Endothelial cell of umbilical vein (primary cell): ENCODE measurements around the gene KCNJ16. TPM values are rescaled to one million over a fixed set of nuclear protein-coding genes. Genes with fewer than 3 reads are reported as not detected.

ENCODE experiments used
- BruUV-seq: library from RNA; stranded (reverse); fragments of 400-500 nt; replicated peaks from 2 replicates; lab custom pipeline; 2021; lab: Mats Ljungman, UMichigan
- CTCF ChIA-PET: fragments of 300-600, 350-600 bp; sonication (Branson Sonifier 250); formaldehyde crosslinking; loops from one replicate; lab custom pipeline; 2021; ENCODE audit warnings: antibody characterized with exemption, inconsistent platforms; lab: Charles Lee
- POLR2A ChIA-PET: fragments of 300-600, 350-600 bp; sonication (Branson Sonifier 250); formaldehyde crosslinking; loops from one replicate; lab custom pipeline; 2021; ENCODE audit warnings: antibody characterized with exemption, inconsistent platforms; lab: Charles Lee
- DNase-seq: peaks from one replicate; pipeline ENCODE4 v3.0.0-alpha.2; 2011; ENCODE audit warnings: low read depth, low spot score
- FAIRE-seq: peaks from 2 replicates; lab custom pipeline; 2011; peaks lifted over from hg19 to GRCh38; lab: Jason Lieb, UNC
- H2AFZ ChIP-seq: 2 replicates; pipeline ENCODE4 v1.6.0; 2012; ENCODE audit warnings: low read depth, low read length, control low read depth, inconsistent platforms
- H3K27ac ChIP-seq: 2 replicates; pipeline ENCODE4 v1.5.1; 2011; ENCODE audit warnings: low read depth, mild to moderate bottlenecking, control low read depth, low read length, moderate library complexity; ENCODE audit not compliant: insufficient read depth
- H3K27me3 ChIP-seq, 2 experiments: 2 replicates each; pipeline versions ENCODE4 v1.6.0 to v1.6.1; 2011; ENCODE audit warnings: low read length in 2 of 2, mixed read lengths in 1 of 2; ENCODE audit not compliant: control insufficient read depth in 2 of 2, insufficient read depth in 2 of 2
- H3K36me3 ChIP-seq, 2 experiments: 2 replicates in 1 of 2; 3 replicates in 1 of 2; pipeline ENCODE4 v1.5.1; 2011; ENCODE audit warnings: low read length in 2 of 2, mild to moderate bottlenecking in 1 of 2, moderate library complexity in 1 of 2; ENCODE audit not compliant: control insufficient read depth in 2 of 2, insufficient read depth in 2 of 2; ENCODE audit errors: extremely low read depth in 1 of 2
- H3K4me1 ChIP-seq: 3 replicates; pipeline ENCODE4 v1.5.1; 2011; ENCODE audit warnings: mild to moderate bottlenecking, low read length; ENCODE audit not compliant: control insufficient read depth, insufficient read depth; ENCODE audit errors: extremely low read depth
- H3K4me2 ChIP-seq: 2 replicates; pipeline ENCODE4 v1.6.1; 2011; ENCODE audit warnings: low read length, control low read depth, mixed read lengths; ENCODE audit not compliant: insufficient read depth
- H3K4me3 ChIP-seq, 3 experiments: fragments of 200-600 bp in 1 of 3; sonication (generic), shearing (Covaris generic) in 1 of 3; replicated peaks in 1 of 3; 2 replicates each; pipeline ENCODE4 v1.5.1; 2011 to 2016; ENCODE audit warnings: control low read depth in 3 of 3, low read length in 3 of 3, mild to moderate bottlenecking in 2 of 3, inconsistent platforms in 1 of 3, low read depth in 1 of 3, moderate library complexity in 1 of 3; ENCODE audit not compliant: insufficient read depth in 1 of 3
- H3K79me2 ChIP-seq: 2 replicates; pipeline ENCODE4 v1.6.0; 2012; ENCODE audit warnings: low read length, inconsistent platforms; ENCODE audit not compliant: control insufficient read depth, insufficient read depth
- H3K9ac ChIP-seq: replicated peaks from 2 replicates; pipeline ENCODE3; 2011; ENCODE audit warnings: low read length, control low read depth; ENCODE audit not compliant: insufficient read depth; ENCODE audit errors: extremely low read depth
- H3K9me1 ChIP-seq: replicated peaks from 3 replicates; pipeline ENCODE4 v1.6.0; 2011; ENCODE audit warnings: mild to moderate bottlenecking, low read length; ENCODE audit not compliant: control insufficient read depth, insufficient read depth; ENCODE audit errors: extremely low read depth
- H3K9me3 ChIP-seq: replicated peaks from 2 replicates; pipeline ENCODE4 v1.5.1; 2012; ENCODE audit warnings: low read length, inconsistent platforms; ENCODE audit not compliant: control insufficient read depth, insufficient read depth
- H4K20me1 ChIP-seq: replicated peaks from 2 replicates; pipeline ENCODE3; 2011; ENCODE audit warnings: mild to moderate bottlenecking, low read length; ENCODE audit not compliant: control insufficient read depth, insufficient read depth; ENCODE audit errors: extremely low read depth
- CTCF ChIP-seq, 2 donors: IDR thresholded peaks; 1 replicate in 1 of 2; 2 replicates in 1 of 2; pipeline ENCODE4 v1.5.1; 2011; ENCODE audit warnings: low read length in 2 of 2, mild to moderate bottlenecking in 2 of 2, moderate library complexity in 2 of 2, control low read depth in 1 of 2, inconsistent platforms in 1 of 2, low read depth in 1 of 2; ENCODE audit not compliant: insufficient read depth in 1 of 2; ENCODE audit errors: extremely low read depth in 1 of 2
- EZH2 ChIP-seq: IDR thresholded peaks from 2 replicates; pipeline ENCODE4 v1.6.1; 2012; ENCODE audit warnings: borderline replicate concordance, low read depth, mild to moderate bottlenecking, moderate library complexity, low read length, inconsistent platforms; ENCODE audit not compliant: severe bottlenecking
- FOS ChIP-seq: IDR thresholded peaks from 2 replicates; pipeline ENCODE4 v1.6.1; 2011; ENCODE audit warnings: mild to moderate bottlenecking, low read length, moderate library complexity, borderline replicate concordance; ENCODE audit not compliant: insufficient read depth
- GATA2 ChIP-seq: IDR thresholded peaks from 2 replicates; pipeline ENCODE4 v1.7.0; 2011; ENCODE audit warnings: low read depth, mild to moderate bottlenecking, moderate library complexity, mixed read lengths, low read length; ENCODE audit not compliant: insufficient read length, insufficient read depth
- JUN ChIP-seq: IDR thresholded peaks from 2 replicates; pipeline ENCODE4 v1.6.1; 2011; ENCODE audit warnings: borderline replicate concordance, low read depth; ENCODE audit not compliant: insufficient read length, insufficient read depth
- MAX ChIP-seq: IDR thresholded peaks from 2 replicates; pipeline ENCODE4 v1.6.1; 2011; ENCODE audit not compliant: insufficient read depth, insufficient read length
- POLR2A ChIP-seq: IDR thresholded peaks from 2 replicates; pipeline ENCODE4 v1.6.1; 2012; ENCODE audit warnings: low read depth, mild to moderate bottlenecking, control low read depth, low read length
- POLR2AphosphoS5 ChIP-seq: IDR thresholded peaks from 2 replicates; pipeline ENCODE4 v1.6.1; 2012; ENCODE audit warnings: low read depth, mild to moderate bottlenecking, control low read depth, low read length, moderate library complexity; ENCODE audit not compliant: insufficient read depth
- dilution Hi-C: fragments of 300-500 bp; cut with MboI; formaldehyde crosslinking; loops from one replicate; pipeline ENCODE4 v1.15.0; 2019; ENCODE audit warnings: low sequenced_read_pairs; ENCODE audit not compliant: extremely low pct_ligation_motif_present
- intact Hi-C: fragments of 100-400 bp; cut with micrococcal nuclease; formaldehyde crosslinking; loops from one replicate; pipeline ENCODE4 v1.10.0; 2022
- polyA plus RNA-seq, 4 experiments: library from polyadenylated mRNA; depleted of rRNA in 3 of 4; stranded (reverse) in 3 of 4; unstranded in 1 of 4; fragments of >200 nt; gene quantifications; 2 replicates each; pipeline versions ENCODE4 v1.2.1 to v1.2.3, GENCODE V29; 2011 to 2012; ENCODE audit warnings: missing spikeins in 1 of 4
- total RNA-seq: library from RNA; stranded (reverse); gene quantifications from 2 replicates; pipeline ENCODE4 v1.2.3, GENCODE V29; 2021

Gene KCNJ16
- total and polyA plus RNA-seq, 2 donors (not counting 3 experiments of a cell fraction or from before 2014, with no cell fraction given): 0.07 TPM; not detected in 1

- no TSS peak for BruUV-seq
- intact Hi-C loops: loop anchor here (5.0 kb wide), 1 partner anchor 527 kb away; no protein-coding TSS in a partner anchor
- POLR2A ChIA-PET: no interaction called here
- dilution Hi-C loops: no loop called here
- H4K20me1 ChIP-seq: no peaks in the 10 kb centered on the region
- TF ChIP-seq CTCF (IDR thresholded peaks at IDR 0.05; ENCODE audit: extremely low read depth in 1 of 2, insufficient read depth in 1 of 2, low read depth in 1 of 2, low read length in 2 of 2): no peak
- no peak for TF ChIP-seq POLR2AphosphoS5
- no peak overlapping the region for H3K9ac ChIP-seq
- H3K4me3 ChIP-seq: no peak overlapping the region
- H3K36me3 ChIP-seq: no peaks in the 10 kb centered on the region
- no peak for DNase-seq
- CTCF ChIA-PET: interaction anchor here (1.0 to 1.3 kb wide), 2 partner anchors 11 to 423 kb away, joined by 3 to 5 read pairs; no protein-coding TSS in a partner anchor
- H2AFZ ChIP-seq: no peak overlapping the region
- H3K9me1 ChIP-seq: no peaks in the 10 kb centered on the region
- H3K4me2 ChIP-seq: no peak overlapping the region
- H3K9me3 ChIP-seq: no peaks in the 10 kb centered on the region
- peaks cover 17% of the 10 kb centered on the region for H3K4me1 ChIP-seq
- no peak for FAIRE-seq
- no peaks in the 10 kb centered on the region for H3K27me3 ChIP-seq
- no peaks in the 10 kb centered on the region for H3K79me2 ChIP-seq
- H3K27ac ChIP-seq: no peak overlapping the region
Measured at GRCh38 chr17:70030371-70030770, 44.7 kb upstream of the KCNJ16 start.

DNA sequence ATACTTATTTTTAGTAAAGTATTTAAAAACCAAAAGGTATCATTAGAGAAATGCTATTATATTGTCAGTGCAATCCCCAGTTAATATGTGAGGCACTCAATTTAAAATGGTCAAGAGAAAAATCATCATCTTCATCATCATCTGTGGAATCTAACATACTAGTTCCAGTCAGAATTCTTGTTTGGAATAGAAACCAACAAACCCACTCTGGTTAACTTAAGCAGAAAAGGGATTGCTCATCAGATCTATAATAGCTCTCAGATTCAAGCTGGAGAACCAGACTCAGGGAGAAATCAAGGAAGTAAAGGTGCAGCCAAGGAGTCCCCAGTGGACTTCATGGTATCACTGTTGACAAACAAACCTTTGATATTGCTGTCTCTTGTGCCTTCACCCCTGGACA lies 43.7 kb upstream of the KCNJ16 start:
- Histone ChIP-seq H3K79me2 (no peaks in the 10 kb centered on the region), H3K9ac (no peak overlapping the region), H3K9me1 (no peaks in the 10 kb centered on the region), H3K4me1 (peaks cover 17% of the 10 kb centered on the region), H3K27me3 (no peaks in the 10 kb centered on the region), H4K20me1 (no peaks in the 10 kb centered on the region), H3K9me3 (no peaks in the 10 kb centered on the region), H3K4me3 (no peak overlapping the region), H2AFZ (no peak overlapping the region), H3K36me3 (no peaks in the 10 kb centered on the region), H3K27ac (no peak overlapping the region), H3K4me2 (no peak overlapping the region)
- FAIRE-seq (no peak), DNase-seq (no peak)
- intact Hi-C loops: loop anchor here (5.0 kb wide), 1 partner anchor 526 kb away; no protein-coding TSS in a partner anchor
- no peak for TF ChIP-seq POLR2AphosphoS5
- TF ChIP-seq MAX: no peak
- no peak for TF ChIP-seq JUN
- TF ChIP-seq EZH2: no peak
- TF ChIP-seq FOS: no peak
- TF ChIP-seq GATA2: no peak
- no peak for TF ChIP-seq POLR2A
- TF ChIP-seq CTCF (IDR thresholded peaks at IDR 0.05; ENCODE audit: extremely low read depth in 1 of 2, insufficient read depth in 1 of 2, low read depth in 1 of 2, low read length in 2 of 2): no peak
- ChIA-PET CTCF (interaction anchor here (1.0 kb wide), 1 partner anchor 12 kb away, joined by 3 read pairs; no protein-coding TSS in a partner anchor), POLR2A (no interaction called here)
- no TSS peak for BruUV-seq
- dilution Hi-C loops: no loop called here
